ENCODE measurements around the gene SMARCC1. TPM values are rescaled to one million over a fixed set of nuclear protein-coding genes. Genes with fewer than 3 reads are reported as not detected.

SMARCC1 gene
- total and polyA plus RNA-seq, 2 donors from 2014 or later: 11.6 to 80.4 TPM

GRCh38 chr3:47701388-47701787, 80.3 kb downstream of the SMARCC1 start:
- Histone ChIP-seq H3K9me3 (ENCODE audit: control insufficient read depth in 2 of 3, insufficient read depth in 1 of 3, low read length in 3 of 3) (no peaks in the 10 kb centered on the region), H3K36me3 (ENCODE audit: control insufficient read depth in 2 of 3, insufficient read depth in 3 of 3, low read length in 3 of 3) (peaks cover 11 to 15% (median 14%) of the 10 kb centered on the region in 3 donors), H3K27ac (ENCODE audit: low read depth in 2 of 2, low read length in 2 of 2) (no peak overlapping the region), H3K27me3 (ENCODE audit: control insufficient read depth, insufficient read depth, low read length) (no peaks in the 10 kb centered on the region), H3K4me3 (ENCODE audit: low read length in 3 of 3) (no peak overlapping the region), H3K9ac (ENCODE audit: low read length in 3 of 3) (no peak overlapping the region), H3K4me1 (ENCODE audit: control insufficient read depth in 2 of 3, insufficient read depth in 2 of 3, low read depth in 1 of 3, low read length in 3 of 3) (no peaks in the 10 kb centered on the region)
- DNase-seq (no peak), FAIRE-seq (no peak)
- no peak for TF ChIP-seq CTCF (IDR thresholded peaks at IDR 0.05; ENCODE audit: borderline replicate concordance, extremely low read depth, insufficient read depth)
- intact Hi-C loops (cut with DNase I): no loop called here

- no peak for FAIRE-seq
These were observed 89.5 kb downstream of the SMARCC1 start for GRCh38 chr3:47692158-47692557.

GRCh38 chr3:47688488-47688887, 93.2 kb downstream of the SMARCC1 start:
- H3K27me3 ChIP-seq (ENCODE audit: control insufficient read depth, insufficient read depth, low read length): no peaks in the 10 kb centered on the region
- FAIRE-seq: no peak
- peaks cover 9 to 40% (median 16%) of the 10 kb centered on the region in 3 donors for H3K36me3 ChIP-seq (ENCODE audit: control insufficient read depth in 2 of 3, insufficient read depth in 3 of 3, low read length in 3 of 3)

More at GRCh38 chr3:47692158-47692557, 89.5 kb downstream of the SMARCC1 start:
- intact Hi-C loops (cut with DNase I): no loop called here
- Histone ChIP-seq H3K9me3 (ENCODE audit: control insufficient read depth in 2 of 3, insufficient read depth in 1 of 3, low read length in 3 of 3) (no peaks in the 10 kb centered on the region), H3K36me3 (ENCODE audit: control insufficient read depth in 2 of 3, insufficient read depth in 3 of 3, low read length in 3 of 3) (peaks cover 9 to 30% (median 15%) of the 10 kb centered on the region in 3 donors), H3K9ac (ENCODE audit: low read length in 3 of 3) (no peak overlapping the region), H3K4me3 (ENCODE audit: low read length in 3 of 3) (no peak overlapping the region), H3K27ac (ENCODE audit: low read depth in 2 of 2, low read length in 2 of 2) (no peak overlapping the region), H3K4me1 (ENCODE audit: control insufficient read depth in 2 of 3, insufficient read depth in 2 of 3, low read depth in 1 of 3, low read length in 3 of 3) (no peaks in the 10 kb centered on the region), H3K27me3 (ENCODE audit: control insufficient read depth, insufficient read depth, low read length) (no peaks in the 10 kb centered on the region)
- DNase-seq: no peak
- TF ChIP-seq CTCF (IDR thresholded peaks at IDR 0.05; ENCODE audit: borderline replicate concordance, extremely low read depth, insufficient read depth): no peak

More at GRCh38 chr3:47688488-47688887, 93.2 kb downstream of the SMARCC1 start:
- no peak for TF ChIP-seq CTCF (IDR thresholded peaks at IDR 0.05; ENCODE audit: borderline replicate concordance, extremely low read depth, insufficient read depth)
- no peaks in the 10 kb centered on the region for H3K9me3 ChIP-seq (ENCODE audit: control insufficient read depth in 2 of 3, insufficient read depth in 1 of 3, low read length in 3 of 3)
- H3K27ac ChIP-seq (ENCODE audit: low read depth in 2 of 2, low read length in 2 of 2): no peak overlapping the region
- H3K4me3 ChIP-seq (ENCODE audit: low read length in 3 of 3): no peak overlapping the region
- no peak for DNase-seq
- intact Hi-C loops (cut with DNase I): no loop called here
- H3K9ac ChIP-seq (ENCODE audit: low read length in 3 of 3): no peak overlapping the region
- no peaks in the 10 kb centered on the region for H3K4me1 ChIP-seq (ENCODE audit: control insufficient read depth in 2 of 3, insufficient read depth in 2 of 3, low read depth in 1 of 3, low read length in 3 of 3)

Measured in kidney (tissue), 14 donors.